Renal pelvis (tissue), 4 donors: ENCODE measurements around the gene PTPRN2. TPM values are rescaled to one million over a fixed set of nuclear protein-coding genes. Genes with fewer than 3 reads are reported as not detected.

Experiments used
- DNase-seq: peaks from one replicate; pipeline ENCODE4 v3.0.0-alpha.2; 2013
- polyA plus RNA-seq, 3 donors: library from polyadenylated mRNA; unstranded; fragments of 120-200 nt; gene quantifications; one replicate each; pipeline ENCODE4 v1.2.1, GENCODE V29; 2013; ENCODE audit not compliant: insufficient read length in 3 of 3

The PTPRN2 gene
- polyA plus RNA-seq, 3 donors = 6.6 to 7.5 (median 7.4) TPM

- DNase-seq = no peak
Observed at GRCh38 chr7:157652954-157653826, 934.4 kb downstream of the PTPRN2 start.

GRCh38 chr7:157652161-157652953, 935.3 kb downstream of the PTPRN2 start:
- DNase-seq = no peak

DNA sequence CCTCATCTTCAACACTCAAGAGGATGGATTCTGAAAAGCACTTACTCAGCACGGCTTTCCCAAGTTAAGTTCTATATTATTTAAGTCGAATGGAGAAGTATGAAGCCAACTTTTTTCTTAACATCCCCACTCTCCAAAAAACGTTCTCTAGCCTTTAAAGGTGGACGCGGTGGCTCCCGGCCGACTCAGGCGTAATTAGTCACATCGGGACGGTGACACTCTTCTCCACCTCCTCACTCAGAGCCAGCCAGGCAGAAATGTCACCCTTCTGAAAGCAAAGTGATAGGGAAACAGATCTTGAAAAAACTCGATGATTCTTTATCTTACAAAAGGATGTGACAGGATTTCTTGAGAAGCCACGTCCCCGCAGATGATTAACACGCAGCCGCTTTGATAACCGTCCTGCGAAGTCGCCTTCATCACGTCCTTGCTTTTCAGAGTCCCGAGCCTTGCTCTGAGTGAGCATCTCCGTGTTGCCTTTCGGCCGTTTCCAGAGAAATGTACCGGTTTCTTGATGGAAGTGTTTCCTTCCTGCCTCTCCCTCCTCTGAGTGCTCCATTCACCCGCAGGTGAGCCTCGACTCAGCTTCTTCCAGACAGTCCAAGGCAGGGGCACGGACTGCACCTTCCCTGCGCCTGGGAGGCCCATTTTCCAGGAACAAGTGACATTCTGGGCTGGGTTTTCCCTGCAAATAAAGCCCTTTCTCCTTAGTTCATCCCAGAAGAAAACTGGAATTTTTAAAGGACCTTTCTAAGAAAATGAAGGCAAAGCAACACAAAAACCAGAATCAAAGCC, 936.1 kb downstream of the PTPRN2 start:
- DNase-seq = no peak

GRCh38 chr7:157650801-157651200, 936.8 kb downstream of the PTPRN2 start:
- DNase-seq = no peak

GRCh38 chr7:157650131-157650631, 937.4 kb downstream of the PTPRN2 start:
- no peak for DNase-seq

DNA sequence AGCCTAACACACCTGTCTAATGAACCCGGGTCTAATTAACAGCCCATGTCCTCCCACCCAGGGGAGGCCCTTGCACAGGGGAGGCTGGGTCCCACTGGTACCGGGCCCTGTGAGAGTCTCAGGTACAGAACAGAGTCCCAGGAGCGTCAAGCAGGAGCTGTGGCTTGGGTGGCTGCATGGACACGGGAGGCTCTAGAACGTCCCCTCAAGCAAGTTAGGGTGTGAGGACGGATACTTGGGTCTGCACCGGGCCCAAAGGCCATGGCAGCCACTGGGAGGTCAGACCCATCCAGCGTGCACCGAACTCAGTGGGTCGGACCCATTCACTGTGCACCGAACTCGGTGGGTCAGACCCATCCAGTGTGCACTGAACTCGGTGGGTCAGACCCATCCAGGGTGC, 941.1 kb downstream of the PTPRN2 start:
- DNase-seq = no peak

- DNase-seq = no peak
Observed at GRCh38 chr7:157645539-157645938, 942.1 kb downstream of the PTPRN2 start.

DNA sequence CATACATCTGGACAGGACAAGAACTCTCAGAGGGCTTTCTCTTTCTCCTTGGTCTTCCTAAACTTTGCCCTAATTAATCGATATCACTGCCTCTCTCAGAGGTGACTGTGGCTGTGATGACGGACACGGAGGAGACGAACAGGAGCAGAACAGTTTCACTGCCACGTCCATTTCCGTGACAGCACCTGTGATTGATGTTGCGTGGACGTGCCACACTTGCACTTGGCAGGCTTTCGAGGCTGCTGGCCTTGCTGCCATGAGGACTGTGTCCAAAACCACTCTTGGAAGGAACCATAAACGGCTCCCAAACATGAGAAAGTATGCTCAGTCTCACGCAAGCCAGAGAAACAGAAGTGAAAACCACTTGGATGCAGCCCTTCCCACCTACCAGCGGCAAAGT, 942.7 kb downstream of the PTPRN2 start:
- DNase-seq = no peak

DNA sequence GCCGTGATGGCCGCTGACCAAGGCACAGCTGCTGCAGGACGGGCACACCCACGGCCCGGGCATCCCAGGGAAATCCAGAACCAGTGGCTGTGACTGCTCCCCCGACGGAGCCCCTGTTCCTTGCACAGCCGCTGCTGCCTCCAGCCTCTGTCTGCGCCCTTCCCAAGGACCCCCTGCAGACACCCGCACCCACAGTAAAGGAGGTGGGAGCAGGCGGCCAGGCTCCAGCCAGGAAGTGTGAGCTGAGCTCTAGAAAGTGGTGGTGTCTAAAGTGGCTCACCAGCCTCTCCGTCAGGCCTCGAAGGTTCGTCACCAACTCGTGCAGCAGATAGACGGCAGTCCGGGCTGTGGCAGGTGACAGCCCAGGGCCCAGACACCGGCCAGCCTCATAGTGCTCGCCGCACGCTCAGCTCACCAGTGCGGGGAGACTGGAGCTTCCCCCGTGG, 944.1 kb downstream of the PTPRN2 start:
- DNase-seq = no peak

DNA sequence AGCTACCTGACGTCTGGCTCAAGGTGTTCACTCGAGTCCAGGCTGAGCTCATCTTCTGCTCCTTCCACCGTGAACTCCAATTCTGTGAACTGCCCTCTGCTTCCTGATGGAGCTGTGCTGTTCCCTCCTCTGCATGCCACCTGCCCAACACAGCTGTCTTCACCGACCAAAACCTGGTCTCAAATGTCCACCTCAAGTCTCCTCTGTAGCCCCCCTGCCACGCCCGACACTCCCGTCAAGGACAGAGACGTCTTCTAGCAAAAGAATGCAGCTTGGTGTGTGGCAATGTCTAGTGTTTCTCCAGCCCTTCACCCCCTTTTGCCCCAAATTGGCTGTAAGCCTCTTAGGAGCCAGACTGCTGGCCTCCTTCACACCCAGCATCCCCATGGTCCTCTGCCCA, 945.8 kb downstream of the PTPRN2 start:
- no peak for DNase-seq

GRCh38 chr7:157640144-157640543, 947.5 kb downstream of the PTPRN2 start:
- DNase-seq = no peak

- DNase-seq = no peak
Observed at GRCh38 chr7:157638563-157638962, 949.1 kb downstream of the PTPRN2 start.

DNA sequence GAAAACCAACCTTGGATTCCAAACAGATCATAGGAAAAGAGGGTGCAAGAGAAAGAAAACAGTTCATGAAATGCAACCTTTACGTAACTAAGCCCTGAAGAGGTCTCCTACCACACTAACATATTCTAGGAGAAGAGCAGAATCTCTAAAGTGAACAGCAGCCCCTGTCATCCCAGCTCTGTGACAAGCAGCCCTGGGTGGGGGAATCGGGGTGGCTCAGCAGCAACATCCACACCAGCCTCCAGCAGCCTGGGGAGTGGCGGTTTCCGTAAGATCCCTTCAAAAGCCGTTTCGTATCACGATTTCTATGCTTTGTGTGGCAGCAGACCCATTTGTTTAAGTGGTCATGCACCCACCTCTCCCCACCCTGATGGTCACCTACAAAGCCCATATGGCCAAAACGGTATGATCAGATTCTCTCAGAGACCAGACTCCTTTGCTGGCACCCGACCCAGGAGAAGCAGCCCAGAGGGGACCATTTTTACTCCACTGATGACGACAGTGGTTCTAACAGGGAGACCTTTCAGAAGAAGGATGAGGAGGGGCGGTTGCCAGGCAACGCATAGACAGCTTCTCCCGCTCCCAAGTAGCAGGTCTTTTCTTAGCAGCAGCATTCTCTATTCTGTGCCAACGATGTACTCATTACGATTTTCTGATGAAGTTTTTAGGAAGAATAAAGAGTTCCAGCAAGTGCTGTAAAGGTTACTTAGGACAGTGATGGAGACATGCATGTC, 950.2 kb downstream of the PTPRN2 start:
- DNase-seq = no peak

DNA sequence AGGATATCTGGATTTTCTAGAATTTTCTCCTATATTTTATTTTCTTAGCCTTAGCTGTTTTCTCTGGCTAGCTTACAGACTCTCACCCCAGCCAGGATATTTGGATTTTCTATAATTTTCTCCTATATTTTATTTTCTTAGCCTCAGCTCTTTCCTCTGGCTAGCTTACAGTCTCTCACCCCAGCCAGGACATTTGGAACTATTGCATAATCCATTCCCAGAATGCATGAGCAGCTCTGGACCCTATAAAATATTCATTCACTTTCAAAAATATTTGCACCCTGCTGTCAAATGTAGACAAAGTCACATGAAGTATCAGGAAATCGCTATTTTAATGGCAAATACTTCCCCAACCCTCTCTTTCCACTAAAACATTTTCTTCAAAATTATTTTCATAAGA, 952.0 kb downstream of the PTPRN2 start:
- no peak for DNase-seq

DNA sequence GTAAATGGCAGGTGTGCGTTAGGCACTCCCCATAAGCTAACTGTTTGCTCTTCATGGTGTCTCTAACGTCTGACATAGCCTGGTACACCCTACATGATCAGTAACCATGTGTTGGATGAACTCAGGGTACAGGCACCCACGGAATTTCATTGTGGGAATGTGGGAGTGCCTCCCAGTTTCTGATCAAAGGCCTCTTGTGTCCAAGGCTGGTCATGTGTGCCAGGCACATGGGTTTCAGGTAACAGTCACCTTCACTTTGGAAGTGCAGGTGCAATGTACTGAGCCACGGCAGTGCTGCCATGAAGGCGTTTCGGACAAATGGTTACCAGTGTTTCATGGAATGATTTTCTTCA, 952.5 kb downstream of the PTPRN2 start:
- DNase-seq = no peak

GRCh38 chr7:157634401-157635147, 953.0 kb downstream of the PTPRN2 start:
- DNase-seq = no peak

DNA sequence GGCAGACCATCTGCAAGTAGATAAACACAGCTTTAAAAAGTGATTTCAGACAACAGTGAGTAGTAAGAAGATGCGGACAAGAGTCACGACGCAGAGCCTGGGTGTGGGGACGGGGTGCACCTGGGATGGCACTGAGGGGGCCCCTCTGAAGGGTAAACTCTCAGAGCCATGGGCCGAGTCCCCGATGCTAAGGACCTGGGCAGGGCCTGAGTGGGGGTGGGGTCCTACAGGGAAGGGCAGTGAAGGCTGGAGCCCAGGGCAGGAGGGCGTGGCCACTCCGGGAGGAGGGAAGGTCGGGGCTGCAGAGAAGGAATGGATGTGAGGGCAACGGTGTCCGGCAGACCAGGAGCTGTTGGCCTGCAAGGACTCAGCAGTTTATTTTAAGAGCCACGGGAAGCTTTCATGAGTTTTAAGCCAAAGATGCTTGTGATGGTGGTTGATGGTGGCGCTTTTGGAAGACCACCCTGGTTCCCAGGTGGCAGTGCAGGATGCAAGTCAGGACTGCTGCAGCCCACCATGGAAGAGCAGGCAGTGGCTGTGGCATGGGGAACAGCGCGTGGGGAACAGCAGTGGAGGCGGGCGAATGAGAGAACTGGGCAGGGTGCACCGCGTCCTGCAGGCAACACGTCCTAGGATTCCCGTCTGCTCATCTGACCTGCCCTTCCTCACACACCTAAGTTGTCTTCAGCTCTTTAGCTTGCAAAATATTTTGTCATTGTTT, 954.0 kb downstream of the PTPRN2 start:
- DNase-seq = no peak

DNA sequence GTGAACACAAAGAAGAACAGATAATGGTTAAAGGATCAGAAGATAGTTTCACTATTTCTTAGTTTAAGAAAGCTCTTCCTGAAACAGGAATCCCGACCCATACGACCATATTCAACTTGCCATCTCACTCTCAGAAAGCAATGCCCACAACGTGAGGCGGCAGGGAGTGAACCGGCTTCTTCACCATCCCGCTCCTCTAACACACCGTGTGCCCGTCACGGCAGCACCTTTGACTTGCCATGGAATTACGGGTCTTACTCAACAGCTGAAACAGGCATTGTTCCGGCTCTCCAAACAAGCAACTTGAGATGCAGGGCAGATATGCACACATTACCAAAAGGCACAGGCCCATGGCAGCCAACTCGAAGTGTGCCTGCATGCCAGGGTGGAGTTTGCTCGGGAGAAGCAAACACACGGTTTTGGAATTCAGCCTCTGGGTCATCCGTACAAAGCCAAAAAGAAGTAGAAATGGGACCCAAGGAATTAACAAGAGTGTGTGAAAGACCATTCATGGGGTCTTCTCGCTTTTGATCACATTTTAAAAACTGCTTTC, 957.2 kb downstream of the PTPRN2 start:
- DNase-seq = no peak

DNA sequence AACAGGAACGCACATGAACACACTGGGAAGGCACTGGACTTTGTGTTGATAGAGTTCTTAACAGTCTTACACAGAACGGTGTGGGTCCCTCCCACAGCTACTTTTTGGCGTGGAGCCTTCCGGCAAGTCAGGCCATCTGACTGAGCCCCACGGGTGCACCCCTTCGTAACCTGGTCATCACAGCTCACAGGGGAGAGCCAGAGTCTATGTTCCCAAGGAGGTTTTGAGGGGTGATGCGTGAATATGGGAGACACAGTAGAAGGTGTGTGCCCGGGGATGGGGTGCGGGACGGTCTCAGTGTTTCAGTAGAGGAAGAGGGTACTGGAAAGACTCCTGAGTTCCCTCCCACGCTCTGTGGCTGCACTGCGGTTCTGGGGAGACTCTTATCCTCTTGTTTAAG, 959.2 kb downstream of the PTPRN2 start:
- no peak for DNase-seq

- no peak for DNase-seq
Observed at GRCh38 chr7:157627646-157628045, 960.0 kb downstream of the PTPRN2 start.
